IPS DF 4.7 (cell line): ENCODE measurements around the gene PIM3.
"Not testable (repeated sequence)": the region's sequence is repeated elsewhere in the genome, so short reads cannot be mapped to it uniquely, and the experiment has no call there.

Experiments used
- DNase-seq: peaks from one replicate; pipeline ENCODE4 v3.0.0-alpha.2; 2013; ENCODE audit warnings: low spot score; ENCODE audit errors: extremely low read depth

The PIM3 gene

DNA sequence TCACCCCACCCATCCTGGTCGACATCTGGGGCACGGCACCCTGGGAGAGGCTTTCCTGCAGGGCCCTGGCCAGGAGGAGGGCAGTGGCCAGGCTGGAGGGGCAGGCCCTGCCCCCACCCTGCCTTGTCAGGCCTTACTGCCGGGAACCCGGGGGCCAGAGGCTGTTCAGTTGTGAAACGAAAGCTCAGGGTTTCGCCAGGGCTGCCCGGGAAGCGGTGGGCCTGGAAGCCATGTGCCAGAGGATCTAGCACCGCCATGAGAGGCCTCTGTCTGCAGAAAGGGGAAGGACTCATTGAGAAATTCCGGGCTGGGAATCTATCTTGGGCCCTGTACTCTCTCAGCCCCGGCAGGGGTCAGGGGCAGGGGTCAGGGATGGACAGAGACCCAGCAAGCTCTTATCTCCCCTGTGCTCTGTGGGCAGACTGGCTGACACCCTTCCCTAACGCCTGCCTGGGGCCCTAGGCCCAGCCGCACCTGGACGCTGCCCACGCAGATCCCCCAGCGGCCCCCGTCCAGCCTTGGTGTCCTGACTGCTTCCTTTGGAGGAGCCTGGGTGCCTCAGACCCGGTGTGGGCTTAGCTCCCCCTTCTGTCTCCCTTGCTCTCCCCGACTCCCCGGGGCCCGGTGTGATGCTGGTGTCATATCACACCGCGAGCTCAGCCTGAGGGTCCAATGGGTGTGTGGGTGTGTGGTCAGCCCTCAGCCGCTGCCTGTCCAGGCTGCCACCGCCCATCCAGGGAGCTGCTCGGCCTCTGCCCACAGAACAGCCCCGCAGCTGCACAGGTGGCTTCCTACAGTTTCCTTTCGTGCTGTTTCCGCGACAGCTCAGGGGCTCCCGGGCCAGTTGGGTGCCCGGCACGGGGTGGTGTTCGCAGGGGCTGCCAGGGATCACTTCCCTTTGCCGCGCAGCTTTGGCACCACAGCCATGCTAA, 6.5 kb downstream of the PIM3 start:
- DNase-seq, result no peak

DNA sequence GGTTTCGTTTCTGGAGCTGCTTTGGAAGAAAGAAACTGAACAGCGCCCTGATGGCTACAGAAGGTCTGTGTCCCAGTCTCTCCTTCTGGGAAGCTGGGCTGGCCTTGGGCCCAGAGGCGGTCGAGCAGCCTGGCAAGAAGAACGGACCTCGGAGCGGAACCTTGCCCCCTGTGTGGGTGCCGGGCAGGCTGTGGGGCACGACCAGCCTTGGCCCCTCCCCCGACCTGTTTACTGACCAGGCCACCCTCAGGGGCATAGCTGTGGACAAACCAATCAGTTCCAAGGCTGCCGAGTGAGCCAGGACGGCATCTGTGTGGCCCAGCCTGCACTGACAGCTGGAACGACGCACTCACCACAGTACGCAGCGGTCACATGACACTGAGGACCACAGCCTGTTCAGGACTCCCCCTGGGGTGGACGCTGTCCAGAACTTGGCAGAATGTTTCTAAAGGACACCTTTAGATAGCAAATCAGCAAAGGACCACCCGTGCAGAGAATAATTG, 7.2 kb downstream of the PIM3 start:
- DNase-seq, result no peak

DNA sequence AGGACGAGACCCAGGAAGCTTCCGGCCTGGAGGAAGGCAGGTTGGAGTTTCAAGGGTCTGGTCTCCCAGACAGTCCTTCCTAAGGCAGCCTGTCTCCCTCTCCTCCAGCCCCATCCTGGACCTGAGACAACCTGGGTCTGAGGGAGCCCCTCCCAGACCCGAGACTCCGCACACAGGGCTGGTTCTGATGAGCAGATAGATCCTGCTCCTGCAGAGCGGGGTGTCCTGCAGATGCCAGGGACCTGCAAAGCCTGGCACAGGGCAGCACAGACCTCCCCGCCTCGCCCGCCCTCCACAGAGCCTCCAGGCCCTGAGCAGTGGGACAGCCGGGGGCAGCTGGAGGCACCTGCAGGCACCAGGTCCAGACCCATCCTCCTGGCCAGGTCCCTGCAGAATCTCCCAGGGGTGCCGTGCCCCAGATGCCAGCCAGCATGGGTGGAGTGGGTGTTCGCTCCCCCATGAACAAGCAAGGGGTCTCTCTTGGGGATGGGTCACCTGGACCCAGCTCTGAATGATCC, 7.8 kb downstream of the PIM3 start:
- DNase-seq, result no peak

DNA sequence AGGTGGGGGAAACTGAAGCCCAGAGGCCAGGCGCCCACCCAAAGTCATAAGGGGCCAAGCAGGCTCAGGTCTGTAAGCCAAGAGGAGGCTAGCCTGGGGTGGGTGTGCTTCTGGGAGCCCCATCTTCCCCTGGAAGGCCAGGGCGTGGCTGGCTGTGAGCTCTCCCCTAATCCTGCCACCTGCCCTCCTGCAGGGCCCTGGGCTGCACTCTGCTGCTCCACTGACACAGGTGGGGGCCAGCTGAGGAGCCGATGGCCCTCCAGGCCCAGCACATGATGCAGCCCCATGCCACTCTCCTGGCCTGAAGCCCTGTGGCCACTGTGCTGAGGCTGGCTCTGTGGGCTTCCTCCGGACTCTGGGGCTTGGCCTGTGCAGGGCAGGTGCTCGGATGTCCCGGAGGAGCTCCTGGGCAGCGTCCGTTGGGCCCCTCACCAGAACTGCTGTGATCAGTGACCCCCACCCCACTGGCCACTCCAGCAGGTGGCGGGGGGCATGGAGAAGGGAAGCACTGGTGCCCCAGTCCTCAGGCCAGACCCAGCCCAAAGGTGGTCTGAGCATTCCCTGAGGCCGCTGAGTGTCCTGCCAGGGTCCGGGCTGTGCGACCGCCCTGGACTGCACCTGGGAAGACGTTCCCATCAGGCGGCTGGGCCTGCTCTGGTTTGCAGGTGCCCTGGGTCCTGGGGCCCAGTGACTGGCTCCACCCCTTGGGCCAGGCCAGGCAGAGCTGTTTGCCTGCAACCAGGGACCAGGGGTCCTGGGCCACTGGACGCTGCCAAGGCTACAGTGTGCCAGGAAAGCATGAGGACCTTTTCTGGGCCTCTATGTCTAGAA, 8.5 kb downstream of the PIM3 start:
- DNase-seq, result no peak

DNA sequence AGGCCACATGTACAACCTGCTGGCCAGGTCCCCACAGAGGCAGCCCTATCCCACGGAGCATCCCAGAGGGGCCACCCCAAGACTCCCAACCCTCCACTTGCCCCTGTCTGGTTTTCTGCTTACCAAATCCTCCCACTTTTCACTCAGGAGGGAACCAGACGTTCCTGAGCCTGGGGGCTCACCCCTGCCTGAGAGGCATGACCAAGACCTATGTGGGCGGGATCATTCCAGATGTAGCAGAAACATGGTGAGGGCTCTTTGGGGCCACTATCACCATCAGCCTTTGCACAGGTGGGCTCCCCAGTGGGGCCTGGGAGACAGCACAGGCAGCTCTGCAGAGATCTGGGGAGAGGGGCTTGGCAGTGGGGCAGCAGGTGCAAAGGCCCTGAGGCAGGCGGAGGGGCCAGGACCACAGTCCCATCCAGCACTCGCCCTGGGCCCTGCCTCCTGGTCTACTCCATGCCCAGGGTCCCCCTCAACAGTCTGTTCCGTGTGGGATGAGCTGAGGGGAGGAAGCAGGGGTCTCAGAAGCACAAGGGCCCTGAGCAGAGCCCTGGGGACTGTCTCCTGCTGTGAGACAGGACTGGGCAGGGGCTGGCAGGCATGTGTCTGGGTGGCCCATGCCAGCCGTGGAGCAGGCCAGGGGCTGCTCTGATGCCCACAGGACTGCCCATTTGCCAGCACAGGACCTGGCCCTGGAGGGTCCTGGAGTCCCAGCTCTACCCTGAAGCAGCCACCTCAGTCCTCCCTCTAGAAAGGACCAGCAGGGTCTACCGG, 9.4 kb downstream of the PIM3 start:
- DNase-seq, result no peak

DNA sequence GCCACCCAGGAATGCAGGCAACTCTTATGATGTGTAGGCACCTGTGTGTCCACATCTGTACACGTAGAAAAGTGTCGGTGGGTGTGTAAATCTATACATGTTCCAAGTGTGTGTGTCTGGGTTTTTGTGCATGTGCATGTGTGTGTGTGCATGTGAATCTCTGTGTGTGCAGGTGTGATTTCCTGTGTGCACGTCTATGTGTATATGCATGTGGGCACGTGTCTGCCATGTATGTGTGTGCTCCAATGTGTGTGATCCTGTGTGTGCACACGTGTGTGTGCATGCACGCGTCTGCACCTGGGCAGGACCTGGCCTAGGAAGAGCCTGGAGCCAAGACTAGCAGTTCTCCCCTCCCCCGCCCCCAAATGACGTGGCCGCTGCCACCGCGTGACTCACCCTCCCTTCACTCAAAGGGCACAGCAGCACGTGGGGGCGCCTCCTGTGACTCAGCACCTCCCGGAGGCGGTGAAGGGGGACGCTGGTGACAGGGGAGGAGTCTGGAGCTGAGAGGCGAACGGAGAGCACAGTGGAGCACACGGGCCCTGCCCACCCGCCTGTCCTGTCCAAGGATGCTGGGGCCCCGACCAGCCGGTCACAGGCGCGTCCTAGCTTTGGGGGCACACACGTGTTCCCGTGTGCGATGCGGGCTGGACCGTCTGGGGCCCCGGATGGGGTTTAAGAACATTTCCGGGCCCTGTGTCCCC, 10.1 kb downstream of the PIM3 start:
- no peak for DNase-seq

DNA sequence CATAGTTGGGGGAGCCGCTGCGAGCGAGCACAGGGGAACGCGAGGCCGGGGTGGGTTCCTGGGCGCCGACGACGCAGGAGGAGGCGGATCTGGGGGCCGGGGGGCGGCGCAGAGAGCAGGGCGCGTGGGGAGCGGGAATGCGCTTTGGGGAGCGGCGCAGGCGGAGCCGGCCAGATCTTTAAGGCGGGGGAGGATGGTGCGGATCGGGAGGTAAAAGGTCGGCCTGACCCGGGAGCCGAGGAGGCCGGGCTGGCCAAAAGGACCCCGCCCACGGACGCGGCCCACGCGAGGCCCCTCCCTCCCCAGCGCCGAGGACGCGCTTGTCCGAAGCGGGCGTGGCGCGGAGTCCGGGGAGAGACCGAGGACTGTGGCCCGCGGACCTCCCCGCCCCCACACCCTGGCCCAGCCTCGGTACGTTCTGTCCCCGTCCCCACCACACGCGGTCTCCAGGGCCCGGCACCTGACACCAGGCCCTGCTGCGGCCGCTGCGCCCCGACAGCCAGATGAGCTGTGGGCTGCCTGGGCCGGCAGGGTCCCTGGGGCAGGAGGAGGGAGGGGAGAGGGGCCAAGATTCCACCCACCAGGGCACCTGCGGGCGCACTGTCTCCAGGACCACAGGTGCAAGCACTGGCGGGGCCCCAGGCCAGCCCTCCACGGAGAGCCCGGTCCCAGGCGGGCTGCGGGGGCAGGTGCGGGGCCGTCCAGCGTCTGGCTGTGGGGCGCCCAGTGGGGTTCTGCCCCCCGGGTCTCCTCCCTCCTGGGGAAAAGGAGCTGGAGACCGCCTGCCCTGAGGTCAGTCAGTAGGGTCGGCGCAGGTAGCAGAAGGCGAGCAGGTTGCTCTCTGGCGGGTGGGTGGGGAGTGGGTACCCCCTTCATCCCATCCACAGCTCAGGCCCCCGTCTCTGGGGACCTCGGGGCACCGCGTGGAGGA, 10.9 kb downstream of the PIM3 start:
- no peak for DNase-seq

DNA sequence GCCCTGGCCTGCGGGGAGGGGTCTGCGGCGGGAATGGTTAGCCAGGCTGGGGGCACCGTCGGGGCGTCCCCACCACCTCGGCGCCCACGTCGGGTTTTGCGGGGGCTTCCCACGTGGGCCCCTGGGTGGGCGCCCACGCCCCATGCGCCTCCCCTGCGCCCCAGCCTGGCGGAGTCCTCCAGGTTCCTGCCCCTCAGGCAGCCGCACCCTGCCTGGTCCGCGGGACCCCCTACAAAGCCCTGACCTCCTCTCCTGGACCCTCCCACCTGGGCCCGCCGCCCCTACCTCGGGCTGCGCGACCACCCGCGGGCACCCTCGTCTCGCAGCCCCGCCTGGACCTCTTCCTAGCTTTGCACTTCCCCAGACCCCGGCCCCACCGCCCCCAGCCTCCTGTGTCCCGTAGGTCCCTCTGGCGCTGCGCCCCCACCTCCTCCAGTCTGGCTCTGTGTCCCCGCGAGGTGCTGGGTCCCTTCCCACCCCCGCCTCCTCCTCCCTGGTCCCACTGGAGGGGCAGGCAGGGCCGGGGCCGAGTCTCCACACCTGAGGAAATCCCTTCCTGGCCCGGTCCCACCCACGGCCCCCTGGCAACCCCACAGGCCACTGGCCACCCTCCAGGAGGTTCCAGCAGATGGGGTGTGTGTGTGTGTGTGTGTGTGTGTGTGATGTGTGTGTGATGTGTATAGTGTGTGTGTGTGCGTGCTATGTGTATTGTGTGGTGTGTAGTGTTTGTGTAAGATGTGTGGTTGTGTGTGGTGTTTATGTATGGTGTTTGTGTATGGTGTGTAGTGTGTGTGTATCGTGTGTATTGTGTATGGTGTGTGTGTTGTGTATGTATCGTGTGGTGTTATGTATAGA, 11.8 kb downstream of the PIM3 start:
- DNase-seq, result no peak

DNA sequence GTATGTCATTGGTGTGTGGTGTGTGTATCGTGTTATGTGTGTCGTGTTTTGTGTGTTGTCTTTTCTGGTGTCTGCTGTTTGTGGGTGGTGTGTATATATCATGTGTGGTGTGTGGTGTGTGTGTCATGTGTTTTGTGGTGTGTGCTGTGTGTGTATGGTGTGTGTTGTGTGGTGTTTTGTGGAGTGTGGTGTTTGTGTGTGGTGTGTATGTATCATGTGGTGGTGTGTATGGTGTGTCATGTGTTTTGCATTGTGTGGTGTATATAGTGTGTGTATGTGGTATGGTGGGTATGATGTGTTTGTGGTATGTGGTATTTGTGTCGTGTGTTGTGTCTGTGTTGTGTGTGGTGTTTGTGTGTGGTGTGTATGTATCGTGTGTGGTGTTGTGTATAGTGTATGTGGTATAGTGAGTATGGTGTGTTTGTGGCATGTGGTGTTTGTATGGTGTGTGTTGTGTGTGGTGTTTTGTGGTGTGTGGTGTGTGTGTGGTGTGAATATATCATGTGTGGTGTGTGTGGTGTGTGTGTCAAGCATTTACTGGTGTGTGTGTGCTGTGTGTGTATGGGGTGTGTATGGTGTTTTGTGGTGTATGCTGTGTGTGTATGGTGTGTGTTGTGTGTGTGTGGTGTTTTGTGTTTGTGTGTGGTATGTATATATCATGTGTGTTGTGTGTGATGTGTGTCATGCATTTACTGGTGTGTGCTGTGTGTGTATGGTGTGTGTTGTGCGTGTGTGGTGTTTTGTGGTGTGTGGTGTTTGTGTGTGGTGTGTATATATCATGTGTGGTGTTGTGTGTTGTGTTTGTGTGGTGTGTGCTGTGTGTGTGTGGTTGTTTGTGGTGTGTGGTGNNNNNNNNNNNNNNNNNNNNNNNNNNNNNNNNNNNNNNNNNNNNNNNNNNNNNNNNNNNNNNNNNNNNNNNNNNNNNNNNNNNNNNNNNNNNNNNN, 12.7 kb downstream of the PIM3 start:
- DNase-seq, result no peak

DNA sequence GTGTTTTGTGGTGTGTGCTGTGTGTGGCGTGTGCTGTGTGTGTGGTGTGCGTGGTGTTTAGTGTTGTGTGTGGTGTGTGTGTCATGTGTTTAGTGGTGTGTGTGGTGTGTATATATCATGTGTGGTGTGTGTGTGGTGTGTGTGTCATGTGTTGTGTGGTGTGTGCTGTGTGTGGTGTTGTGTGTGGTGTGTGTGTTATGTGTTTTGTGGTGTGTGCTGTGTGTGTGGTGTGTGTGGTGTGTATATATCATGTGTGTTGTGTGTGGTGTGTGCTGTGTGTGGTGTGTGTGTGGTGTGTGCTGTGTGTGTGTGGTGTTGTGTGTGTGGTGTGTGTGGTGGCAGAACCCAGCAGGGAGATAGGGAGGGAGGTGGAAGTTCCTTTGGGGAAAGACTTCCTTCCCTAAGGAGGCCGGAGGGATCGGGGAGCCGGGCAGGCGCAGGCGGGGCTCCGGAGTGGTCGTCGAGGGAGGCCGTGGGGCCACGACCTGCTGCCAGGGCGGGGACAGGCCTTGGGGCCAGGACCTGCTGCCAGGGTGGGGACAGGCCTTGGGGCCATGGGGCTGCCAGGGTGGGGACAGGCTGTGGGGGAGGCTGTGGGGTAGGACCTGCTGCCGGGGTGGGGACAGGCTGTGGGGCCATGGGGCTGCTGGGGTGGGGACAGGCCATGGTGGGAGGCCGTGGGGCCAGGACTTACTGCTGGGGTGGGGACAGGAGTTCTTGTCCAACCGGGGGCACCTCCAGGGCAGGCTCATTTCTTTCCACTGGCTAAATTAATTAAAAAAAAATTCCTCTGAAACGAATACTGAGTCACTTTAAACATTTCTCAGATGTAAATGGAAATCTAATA, 15.2 kb downstream of the PIM3 start:
- no peak for DNase-seq

DNA sequence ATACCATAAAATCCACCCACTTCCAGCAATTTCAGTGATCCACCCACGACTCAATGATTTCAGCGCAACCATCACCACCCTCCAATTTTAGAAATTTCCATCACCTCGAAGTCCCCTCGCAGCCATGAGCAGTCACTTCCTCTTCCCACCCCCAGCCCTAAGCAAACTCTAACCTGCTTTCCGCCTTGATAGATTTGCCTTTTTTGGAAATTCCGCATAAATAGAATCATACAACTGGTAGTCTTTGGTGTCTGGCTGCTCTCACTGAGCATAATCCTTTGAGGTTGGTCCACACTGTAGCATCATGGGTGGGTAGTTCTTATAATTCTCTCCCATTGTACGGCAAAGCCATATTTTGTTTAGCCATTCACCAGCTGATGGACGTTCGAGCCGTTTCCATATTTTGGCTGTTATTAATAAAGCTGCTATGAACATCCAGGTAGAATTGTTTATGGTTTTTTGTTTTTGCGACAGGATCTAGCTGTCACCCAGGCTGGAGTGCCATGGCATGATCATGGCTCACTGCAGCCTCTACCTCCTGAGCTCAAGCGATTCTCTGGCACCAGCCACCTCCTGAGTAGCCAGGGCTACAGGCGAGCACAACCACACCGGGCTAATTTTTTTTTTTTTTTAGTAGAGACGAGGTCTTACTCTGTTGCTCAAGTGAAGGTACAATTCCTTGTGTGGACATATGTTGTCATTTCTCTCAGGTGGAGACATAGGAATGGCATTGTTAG, 16.0 kb downstream of the PIM3 start:
- DNase-seq, result no peak

DNA sequence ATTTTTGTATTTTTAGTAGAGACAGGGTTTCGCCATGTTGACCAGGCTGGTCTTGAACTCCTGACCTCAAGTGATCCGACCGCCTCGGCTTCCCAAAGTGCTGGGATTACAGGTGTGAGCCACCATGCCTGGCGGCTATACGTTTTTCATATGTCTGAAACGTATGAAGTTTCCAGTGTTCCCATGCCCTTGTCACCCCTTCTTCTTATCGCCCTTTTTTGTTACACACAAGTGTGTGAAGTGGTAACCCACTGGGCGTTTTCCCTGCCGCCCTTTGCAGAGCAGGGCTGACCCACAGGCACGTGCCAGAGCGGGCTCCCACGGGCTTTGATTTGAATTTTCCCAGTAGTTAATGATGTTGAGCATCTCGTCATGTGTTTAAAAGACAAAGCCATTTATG, 17.0 kb downstream of the PIM3 start:
- no peak for DNase-seq

DNA sequence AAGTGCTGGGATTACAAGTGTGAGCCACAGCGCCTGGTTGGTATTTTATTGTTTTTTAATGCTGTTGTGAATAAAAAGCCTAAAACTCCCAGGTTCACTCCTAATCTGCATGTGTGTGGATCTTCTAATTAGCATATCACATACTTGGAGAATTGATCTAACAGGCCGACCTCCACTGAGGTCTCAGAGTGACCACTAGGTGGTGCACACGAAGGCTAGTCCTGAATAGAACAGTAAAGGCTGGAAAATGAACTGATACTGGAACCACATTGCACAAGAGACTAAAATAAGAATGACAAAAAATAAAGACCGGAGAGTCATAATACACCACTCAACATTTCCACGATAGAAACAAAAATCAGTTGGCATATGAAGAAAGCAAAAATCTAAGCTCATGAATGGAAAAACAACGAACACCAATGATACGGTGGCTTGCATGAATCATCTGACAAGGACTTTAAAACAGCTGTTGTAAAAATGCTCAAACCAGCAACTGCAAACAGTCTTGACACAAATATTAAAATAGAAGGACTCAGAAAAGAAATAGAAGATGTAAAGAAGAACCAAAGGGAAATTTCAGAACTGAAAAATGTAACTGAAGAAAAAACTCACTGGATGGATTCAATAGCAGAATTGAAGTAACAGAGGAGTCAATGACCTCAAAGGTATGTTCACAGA, 19.2 kb downstream of the PIM3 start:
- no peak for DNase-seq

DNA sequence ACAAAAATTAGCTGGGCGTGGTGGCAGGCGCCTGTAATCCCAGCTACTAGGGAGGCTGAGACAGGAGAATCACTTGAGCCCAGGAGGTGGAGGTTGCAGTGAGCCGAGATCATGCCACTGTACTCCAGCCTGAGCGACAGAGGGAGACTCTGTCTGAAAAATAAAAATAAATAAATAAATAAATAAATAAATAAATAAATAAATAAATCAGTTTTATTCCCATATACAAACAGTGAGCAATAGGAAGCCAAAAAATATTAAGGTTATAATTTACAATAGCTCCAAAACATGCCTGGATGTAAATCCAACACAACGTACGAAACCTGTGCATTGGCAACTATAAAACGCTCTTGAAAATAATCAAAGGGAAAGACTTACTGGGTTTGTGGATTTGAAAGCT, 21.2 kb downstream of the PIM3 start:
- DNase-seq, result not testable (repeated sequence)
